ENCODE results near the gene OR2A25. TPM values are rescaled to one million over a fixed set of nuclear protein-coding genes. Genes with fewer than 3 reads are reported as not detected.

Gene OR2A25
- total and polyA plus RNA-seq, 4 donors, result not detected

- no peaks in the 10 kb centered on the region for H3K36me3 ChIP-seq (ENCODE audit: control insufficient read depth in 4 of 4, insufficient read depth in 3 of 4, low read depth in 1 of 4, low read length in 3 of 4)
- H3K9me3 ChIP-seq (ENCODE audit: control insufficient read depth in 4 of 4, low read length in 3 of 4), result no peaks in the 10 kb centered on the region
- no peak for TF ChIP-seq FOXA2 (IDR thresholded peaks at IDR 0.05)
- TF ChIP-seq ZBTB33 (IDR thresholded peaks at IDR 0.05), result no peak
- no peak for TF ChIP-seq GABPA (IDR thresholded peaks at IDR 0.05 in 1 of 2, conservative IDR thresholded peaks at IDR 0.05 in 1 of 2)
- no peak for TF ChIP-seq HNF4G (IDR thresholded peaks at IDR 0.05)
- no peak for TF ChIP-seq MAX (IDR thresholded peaks at IDR 0.05)
- TF ChIP-seq REST (IDR thresholded peaks at IDR 0.05), result no peak
- no peaks in the 10 kb centered on the region for H3K4me1 ChIP-seq (ENCODE audit: control insufficient read depth in 4 of 4, insufficient read depth in 4 of 4, low read length in 3 of 4)
- no peak overlapping the region for H3K4me3 ChIP-seq (ENCODE audit: low read depth in 1 of 3, low read length in 3 of 3)
- H3K27ac ChIP-seq (ENCODE audit: low read depth in 1 of 2, low read length in 2 of 2), result no peak overlapping the region
- no peak for DNase-seq (ENCODE audit: low spot score)
- no peaks in the 10 kb centered on the region for H3K27me3 ChIP-seq (ENCODE audit: control insufficient read depth in 4 of 4, insufficient read depth in 4 of 4, low read length in 3 of 4)
- no peak overlapping the region for H3K9ac ChIP-seq (ENCODE audit: low read depth in 1 of 2, low read length in 2 of 2)
- WGBS, result 31% methylated on average over 3 of the region's 3 CpGs
These were observed 5.9 kb upstream of the OR2A25 start for GRCh38 chr7:144063710-144064109.

GRCh38 chr7:144069953-144070352 is 342 bp downstream of the OR2A25 start:
- TF ChIP-seq YY1 (IDR thresholded peaks at IDR 0.05) (no peak), HNF4A (conservative IDR thresholded peaks at IDR 0.05) (no peak), TAF1 (conservative IDR thresholded peaks at IDR 0.05) (no peak), MAX (IDR thresholded peaks at IDR 0.05) (no peak), RXRA (IDR thresholded peaks at IDR 0.05) (no peak), FOXA1 (IDR thresholded peaks at IDR 0.05) (no peak), GABPA (IDR thresholded peaks at IDR 0.05 in 1 of 2, conservative IDR thresholded peaks at IDR 0.05 in 1 of 2) (no peak), CTCF (IDR thresholded peaks at IDR 0.05; ENCODE audit: low read depth, low read length, missing input control) (no peak), EGR1 (IDR thresholded peaks at IDR 0.05; ENCODE audit: low read depth in 2 of 2) (no peak), FOXA2 (IDR thresholded peaks at IDR 0.05) (no peak), ZBTB33 (IDR thresholded peaks at IDR 0.05) (no peak), SP1 (IDR thresholded peaks at IDR 0.05) (no peak), RAD21 (IDR thresholded peaks at IDR 0.05) (no peak)
- WGBS, result 61% methylated on average over 2 of the region's 2 CpGs

More at GRCh38 chr7:144069953-144070352, 342 bp downstream of the OR2A25 start:
- Histone ChIP-seq H3K4me1 (ENCODE audit: control insufficient read depth in 4 of 4, insufficient read depth in 4 of 4, low read length in 3 of 4) (no peaks in the 10 kb centered on the region), H3K9ac (ENCODE audit: low read depth in 1 of 2, low read length in 2 of 2) (no peak overlapping the region), H3K27me3 (ENCODE audit: control insufficient read depth in 4 of 4, insufficient read depth in 4 of 4, low read length in 3 of 4) (no peaks in the 10 kb centered on the region), H3K27ac (ENCODE audit: low read depth in 1 of 2, low read length in 2 of 2) (no peak overlapping the region), H3K4me3 (ENCODE audit: low read depth in 1 of 3, low read length in 3 of 3) (no peak overlapping the region), H3K36me3 (ENCODE audit: control insufficient read depth in 4 of 4, insufficient read depth in 3 of 4, low read depth in 1 of 4, low read length in 3 of 4) (no peaks in the 10 kb centered on the region), H3K9me3 (ENCODE audit: control insufficient read depth in 4 of 4, low read length in 3 of 4) (no peaks in the 10 kb centered on the region)
- no peak for DNase-seq (ENCODE audit: low spot score)
